ENCODE results near the gene LDLRAP1.
A peak's percentile ranks its signal among the peaks of the same experiment; 100 is the strongest.

The LDLRAP1 gene

GRCh38 chr1:25543425-25544242, at the start of gene LDLRAP1:
Gene LDLRAP1, plus strand, starts transcription at chr1:25543606. Its CDS starts 93 bp downstream, at chr1:25543699.
- no peak for TF ChIP-seq CTCF (IDR thresholded peaks at IDR 0.05; ENCODE audit: low read depth, low read length)
- H3K4me3 ChIP-seq (replicated peaks in 1 of 2; ENCODE audit: low read depth in 2 of 2, low read length in 2 of 2), result peak within 1 kb of the TSS; percentile 77 to 84
- DNase-seq (ENCODE audit: low read depth in 2 of 2), result peak; percentile 67 to 83

- no peak for DNase-seq (ENCODE audit: low read depth in 2 of 2)
- no peak for TF ChIP-seq CTCF (IDR thresholded peaks at IDR 0.05; ENCODE audit: low read depth, low read length)
- H3K4me3 ChIP-seq (replicated peaks in 1 of 2; ENCODE audit: low read depth in 2 of 2, low read length in 2 of 2), result no peak overlapping the region
Observed at GRCh38 chr1:25494952-25495351, 48.5 kb upstream of the LDLRAP1 start.

GRCh38 chr1:25500694-25501093, 42.7 kb upstream of the LDLRAP1 start:
- H3K4me3 ChIP-seq (replicated peaks in 1 of 2; ENCODE audit: low read depth in 2 of 2, low read length in 2 of 2), result no peak overlapping the region
- TF ChIP-seq CTCF (IDR thresholded peaks at IDR 0.05; ENCODE audit: low read depth, low read length), result no peak
- peak; percentile 27 to 70 for DNase-seq (ENCODE audit: low read depth in 2 of 2)

GRCh38 chr1:25501235-25502058, 42.0 kb upstream of the LDLRAP1 start:
- DNase-seq (ENCODE audit: low read depth in 2 of 2), result peak; percentile 46 to 70
- H3K4me3 ChIP-seq (replicated peaks in 1 of 2; ENCODE audit: low read depth in 2 of 2, low read length in 2 of 2), result no peak overlapping the region
- no peak for TF ChIP-seq CTCF (IDR thresholded peaks at IDR 0.05; ENCODE audit: low read depth, low read length)

GRCh38 chr1:25502957-25503356, 40.4 kb upstream of the LDLRAP1 start:
- DNase-seq (ENCODE audit: low read depth in 2 of 2), result peak in 1 of 2 donors; percentile 54
- no peak overlapping the region for H3K4me3 ChIP-seq (replicated peaks in 1 of 2; ENCODE audit: low read depth in 2 of 2, low read length in 2 of 2)
- no peak for TF ChIP-seq CTCF (IDR thresholded peaks at IDR 0.05; ENCODE audit: low read depth, low read length)

GRCh38 chr1:25503551-25504426, 39.6 kb upstream of the LDLRAP1 start:
- peak; percentile 52 for TF ChIP-seq CTCF (IDR thresholded peaks at IDR 0.05; ENCODE audit: low read depth, low read length)
- no peak overlapping the region for H3K4me3 ChIP-seq (replicated peaks in 1 of 2; ENCODE audit: low read depth in 2 of 2, low read length in 2 of 2)

More at GRCh38 chr1:25503551-25504426, 39.6 kb upstream of the LDLRAP1 start:
- DNase-seq (ENCODE audit: low read depth in 2 of 2), result peak in 1 of 2 donors; percentile 31

Measured in cardiac fibroblast (primary cell).